ENCODE results near the gene PKD2L1.
"Not testable (repeated sequence)": the region's sequence is repeated elsewhere in the genome, so short reads cannot be mapped to it uniquely, and the experiment has no call there.

DNA sequence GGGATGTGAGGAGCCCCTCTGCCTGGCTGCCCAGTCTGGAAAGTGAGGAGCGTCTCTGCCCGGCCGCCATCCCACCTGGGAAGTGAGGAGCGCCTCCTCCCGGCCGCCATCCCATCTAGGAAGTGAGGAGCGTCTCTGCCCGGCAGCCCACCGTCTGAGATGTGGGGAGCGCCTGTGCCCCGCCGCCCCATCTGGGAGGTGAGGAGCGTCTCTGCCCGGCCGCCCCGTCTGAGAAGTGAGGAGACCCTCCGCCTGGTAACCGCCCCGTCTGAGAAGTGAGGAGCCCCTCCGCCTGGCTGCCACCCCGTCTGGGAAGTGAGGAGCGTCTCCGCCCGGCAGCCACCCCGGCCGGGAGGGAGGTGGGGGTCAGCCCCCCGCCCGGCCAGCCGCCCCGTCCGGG lies 53.1 kb downstream of the PKD2L1 start:
- not testable (repeated sequence) for TF ChIP-seq POLR2AphosphoS5, POLR2A, EP300 (IDR thresholded peaks at IDR 0.05)
- TF ChIP-seq, protein P1, sequence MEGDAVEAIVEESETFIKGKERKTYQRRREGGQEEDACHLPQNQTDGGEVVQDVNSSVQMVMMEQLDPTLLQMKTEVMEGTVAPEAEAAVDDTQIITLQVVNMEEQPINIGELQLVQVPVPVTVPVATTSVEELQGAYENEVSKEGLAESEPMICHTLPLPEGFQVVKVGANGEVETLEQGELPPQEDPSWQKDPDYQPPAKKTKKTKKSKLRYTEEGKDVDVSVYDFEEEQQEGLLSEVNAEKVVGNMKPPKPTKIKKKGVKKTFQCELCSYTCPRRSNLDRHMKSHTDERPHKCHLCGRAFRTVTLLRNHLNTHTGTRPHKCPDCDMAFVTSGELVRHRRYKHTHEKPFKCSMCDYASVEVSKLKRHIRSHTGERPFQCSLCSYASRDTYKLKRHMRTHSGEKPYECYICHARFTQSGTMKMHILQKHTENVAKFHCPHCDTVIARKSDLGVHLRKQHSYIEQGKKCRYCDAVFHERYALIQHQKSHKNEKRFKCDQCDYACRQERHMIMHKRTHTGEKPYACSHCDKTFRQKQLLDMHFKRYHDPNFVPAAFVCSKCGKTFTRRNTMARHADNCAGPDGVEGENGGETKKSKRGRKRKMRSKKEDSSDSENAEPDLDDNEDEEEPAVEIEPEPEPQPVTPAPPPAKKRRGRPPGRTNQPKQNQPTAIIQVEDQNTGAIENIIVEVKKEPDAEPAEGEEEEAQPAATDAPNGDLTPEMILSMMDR (IDR thresholded peaks at IDR 0.05) = not testable (repeated sequence)

Data from sigmoid colon (tissue), 4 donors.